Activated CD8-positive, alpha-beta memory T cell treated with anti-CD3 and anti-CD28 coated beads, Interleukin-2, amount 10 ng/mL, durations not matched to agents 7 days and 5 days (primary cell): ENCODE results near the gene TMEM89. TPM values are rescaled to one million over a fixed set of nuclear protein-coding genes. Genes with fewer than 3 reads are reported as not detected.
A peak's percentile ranks its signal among the peaks of the same experiment; 100 is the strongest.

Experiments
- ATAC-seq: fragments of 150-1000 bp; cut with Tn5 transposase; one replicate; pipeline ENCODE4 v1.10.0; 2021; ENCODE audit warnings: moderate library complexity
- CTCF ChIA-PET: fragments of 350-600 bp; sonication (Branson Sonifier 250); formaldehyde crosslinking; loops from one replicate; lab custom pipeline; 2021; ENCODE audit warnings: antibody characterized with exemption; lab: Charles Lee
- DNase-seq: peaks from one replicate; pipeline ENCODE4 v3.0.0-alpha.2; 2020
- H3K27ac Mint-ChIP-seq: one replicate; pipeline ENCODE4 v1.8.0; 2021; ENCODE audit warnings: mild to moderate bottlenecking, mixed read lengths
- H3K27me3 Mint-ChIP-seq: one replicate; pipeline ENCODE4 v1.8.0; 2021; ENCODE audit warnings: mixed read lengths
- H3K36me3 Mint-ChIP-seq: one replicate; pipeline ENCODE4 v1.8.0; 2021; ENCODE audit warnings: mild to moderate bottlenecking, mixed read lengths
- H3K4me1 Mint-ChIP-seq: one replicate; pipeline ENCODE4 v1.8.0; 2021; ENCODE audit warnings: mixed read lengths
- H3K4me3 Mint-ChIP-seq: one replicate; pipeline ENCODE4 v1.8.0; 2021; ENCODE audit warnings: mild to moderate bottlenecking, moderate library complexity, mixed read lengths
- H3K9me3 Mint-ChIP-seq: one replicate; pipeline ENCODE4 v1.8.0; 2022; ENCODE audit warnings: low read depth, mixed read lengths
- total RNA-seq, 2 experiments: library from RNA; stranded (reverse); gene quantifications; one replicate each; pipeline ENCODE4 v1.2.3, GENCODE V29; 2021

TMEM89 gene
- total RNA-seq, result under 1 TPM in 1 of 2 experiments, not detected in 1; 0.73 TPM

- H3K4me3 Mint-ChIP-seq, result no peak within 1 kb of the TSS
- peaks cover 17% of the 10 kb centered on the region for H3K36me3 Mint-ChIP-seq
- no peak for DNase-seq
- ATAC-seq, result no peak
- peaks cover 5% of the 10 kb centered on the region for H3K4me1 Mint-ChIP-seq
- H3K9me3 Mint-ChIP-seq, result no peaks in the 10 kb centered on the region
- H3K27ac Mint-ChIP-seq, result no peak within 1 kb of the TSS
- CTCF ChIA-PET, result interaction anchor here (0.7 kb wide), 1 partner anchor 13 kb away, joined by 3 read pairs; no protein-coding TSS in a partner anchor
- no peaks in the 10 kb centered on the region for H3K27me3 Mint-ChIP-seq
These were observed at the start of gene TMEM89 for GRCh38 chr3:48621461-48621869. TSS of gene TMEM89 (minus strand) at chr3:48621769. CDS start at chr3:48621756, 13 bp downstream.

DNA sequence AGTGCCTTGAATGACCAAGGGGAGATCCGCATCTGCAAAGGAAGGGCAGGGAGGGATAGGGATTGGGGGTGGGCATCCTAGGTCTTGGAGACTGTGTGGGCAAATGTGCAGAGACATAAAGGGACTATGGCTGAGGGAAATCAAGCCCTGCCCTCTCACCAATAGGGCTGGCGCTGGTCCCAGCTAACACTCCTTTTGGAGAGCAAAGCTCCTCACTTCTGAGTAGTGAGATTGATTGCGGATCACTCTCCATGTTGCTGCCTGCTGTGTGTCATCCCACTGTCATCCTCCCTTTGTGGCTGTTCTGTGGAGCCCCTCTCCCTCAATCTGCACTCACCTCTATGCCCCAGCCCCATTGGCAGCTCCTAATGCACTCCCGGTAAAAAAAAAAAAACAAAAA lies 43.4 kb upstream of the TMEM89 start:
- H3K27me3 Mint-ChIP-seq, result peaks cover 14% of the 10 kb centered on the region
- no peak overlapping the region for H3K4me3 Mint-ChIP-seq
- H3K9me3 Mint-ChIP-seq, result no peaks in the 10 kb centered on the region
- H3K27ac Mint-ChIP-seq, result no peak overlapping the region
- H3K36me3 Mint-ChIP-seq, result peaks cover 6% of the 10 kb centered on the region
- peaks cover 19% of the 10 kb centered on the region for H3K4me1 Mint-ChIP-seq
- ATAC-seq, result no peak
- DNase-seq, result no peak
- CTCF ChIA-PET, result interaction anchor here (0.6 to 1.9 kb wide), 7 partner anchors 17 to 175 kb away, joined by 3 to 9 read pairs (median 3); partner anchors contain the start of gene IP6K2

- DNase-seq, result no peak
- Mint-ChIP-seq H3K4me3 (peak overlapping the region; percentile 89), H3K27me3 (peaks cover 14% of the 10 kb centered on the region), H3K9me3 (no peaks in the 10 kb centered on the region), H3K4me1 (peaks cover 19% of the 10 kb centered on the region), H3K27ac (no peak overlapping the region), H3K36me3 (peaks cover 5% of the 10 kb centered on the region)
- CTCF ChIA-PET, result interaction anchor here (0.6 to 3.8 kb wide), 11 partner anchors 9 to 234 kb away, joined by 3 to 19 read pairs (median 4); partner anchors contain the start of genes IP6K2, NCKIPSD, SLC25A20 and SLC26A6
- no peak for ATAC-seq
These were observed 42.7 kb upstream of the TMEM89 start for GRCh38 chr3:48664313-48664644.

GRCh38 chr3:48663489-48664312 lies 42.1 kb upstream of the TMEM89 start:
- peak overlapping the region; percentile 93 for H3K27ac Mint-ChIP-seq
- H3K4me3 Mint-ChIP-seq, result peak overlapping the region; percentile 89
- peaks cover 19% of the 10 kb centered on the region for H3K4me1 Mint-ChIP-seq
- DNase-seq (peak; percentile 98), ATAC-seq (peak; percentile 92)
- no peaks in the 10 kb centered on the region for H3K9me3 Mint-ChIP-seq
- peaks cover 14% of the 10 kb centered on the region for H3K27me3 Mint-ChIP-seq
- CTCF ChIA-PET, result interaction anchor here (0.6 to 3.8 kb wide), 15 partner anchors 10 to 358 kb away, joined by 3 to 19 read pairs (median 4); partner anchors contain the start of genes IP6K2, NCKIPSD, NDUFAF3 and SLC25A20
- peaks cover 5% of the 10 kb centered on the region for H3K36me3 Mint-ChIP-seq

DNA sequence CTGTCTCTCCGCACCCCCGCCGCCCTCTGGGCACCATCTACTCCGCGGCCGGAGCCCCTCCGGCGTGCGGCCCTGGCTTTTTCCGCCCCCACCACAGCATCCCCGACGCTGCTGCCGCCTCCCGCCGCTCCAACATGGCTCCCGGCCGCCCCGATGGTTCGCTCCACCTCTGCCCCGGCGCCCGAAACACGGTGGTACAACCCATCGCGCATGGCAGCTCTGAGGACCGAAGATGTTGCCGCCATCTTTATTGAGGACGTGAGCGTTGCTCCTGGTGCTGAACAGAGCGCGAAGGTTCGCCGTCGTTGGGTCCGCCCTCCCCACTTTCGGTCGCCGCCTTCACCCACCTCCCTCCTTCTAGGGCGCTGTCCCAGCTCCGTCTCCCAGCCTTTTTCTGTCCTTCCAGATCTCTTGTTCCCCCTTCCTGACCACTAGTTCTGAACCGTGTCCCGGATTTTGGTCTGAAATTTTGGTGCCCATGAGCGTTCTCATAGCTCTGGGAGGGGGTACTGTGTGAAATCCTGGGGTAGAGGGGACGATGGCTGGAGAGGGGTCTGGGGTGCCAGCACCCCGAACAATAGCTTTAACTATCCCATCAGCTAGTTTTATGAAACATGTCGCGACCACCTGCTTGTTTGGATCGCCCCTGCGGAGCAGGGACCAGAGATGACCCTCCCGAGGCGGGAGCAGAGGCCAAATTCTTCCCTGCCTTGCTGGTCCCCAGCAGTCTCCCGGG lies 41.4 kb upstream of the TMEM89 start, which contains the start of gene CELSR3:
CELSR3 (minus strand) TSS at position 134 of the 736 bp plus-strand sequence. CDS start 252 bp downstream, outside the sequence.
- DNase-seq (peak; percentile 84), ATAC-seq (peak; percentile 41)
- no peaks in the 10 kb centered on the region for H3K9me3 Mint-ChIP-seq
- CTCF ChIA-PET, result interaction anchor here (0.7 to 3.8 kb wide), 10 partner anchors 11 to 358 kb away, joined by 3 to 19 read pairs (median 4); partner anchors contain the start of genes IP6K2, NCKIPSD, NDUFAF3 and SLC26A6
- H3K36me3 Mint-ChIP-seq, result peaks cover 3% of the 10 kb centered on the region
- H3K27me3 Mint-ChIP-seq, result peaks cover 14% of the 10 kb centered on the region
- H3K4me3 Mint-ChIP-seq, result peak within 1 kb of the TSS; percentile 89
- H3K4me1 Mint-ChIP-seq, result peaks cover 20% of the 10 kb centered on the region
- peak within 1 kb of the TSS; percentile 93 for H3K27ac Mint-ChIP-seq

- H3K27ac Mint-ChIP-seq, result no peak overlapping the region
- peak overlapping the region; percentile 89 for H3K4me3 Mint-ChIP-seq
- ATAC-seq, result no peak
- no peaks in the 10 kb centered on the region for H3K9me3 Mint-ChIP-seq
- peaks cover 27% of the 10 kb centered on the region for H3K4me1 Mint-ChIP-seq
- CTCF ChIA-PET, result interaction anchor here (0.8 to 3.8 kb wide), 6 partner anchors 22 to 362 kb away, joined by 3 to 19 read pairs (median 4); partner anchors contain the start of genes NCKIPSD and SLC26A6
- peaks cover 14% of the 10 kb centered on the region for H3K27me3 Mint-ChIP-seq
- H3K36me3 Mint-ChIP-seq, result peaks cover 3% of the 10 kb centered on the region
- DNase-seq, result no peak
These were observed 40.7 kb upstream of the TMEM89 start for GRCh38 chr3:48662145-48662752.

GRCh38 chr3:48661501-48662144 lies 40.1 kb upstream of the TMEM89 start:
- peak overlapping the region; percentile 49 for H3K4me3 Mint-ChIP-seq
- DNase-seq (peak; percentile 82), ATAC-seq (peak; percentile 9)
- H3K36me3 Mint-ChIP-seq, result peaks cover 3% of the 10 kb centered on the region
- CTCF ChIA-PET, result interaction anchor here (0.8 to 3.8 kb wide), 4 partner anchors 25 to 361 kb away, joined by 3 to 19 read pairs (median 9); partner anchors contain the start of genes NCKIPSD and SLC26A6
- no peak overlapping the region for H3K27ac Mint-ChIP-seq
- H3K4me1 Mint-ChIP-seq, result peaks cover 33% of the 10 kb centered on the region
- peaks cover 14% of the 10 kb centered on the region for H3K27me3 Mint-ChIP-seq
- no peaks in the 10 kb centered on the region for H3K9me3 Mint-ChIP-seq

GRCh38 chr3:48660800-48661400 lies 39.3 kb upstream of the TMEM89 start:
- Mint-ChIP-seq H3K27ac (no peak overlapping the region), H3K36me3 (peaks cover 1% of the 10 kb centered on the region), H3K4me3 (no peak overlapping the region), H3K4me1 (peaks cover 35% of the 10 kb centered on the region), H3K9me3 (no peaks in the 10 kb centered on the region), H3K27me3 (peaks cover 14% of the 10 kb centered on the region)
- CTCF ChIA-PET, result interaction anchor here (3.8 kb wide), 1 partner anchor 26 kb away, joined by 19 read pairs; the partner anchor contains the start of gene SLC26A6
- DNase-seq (no peak), ATAC-seq (no peak)

GRCh38 chr3:48656841-48657281 lies 35.3 kb upstream of the TMEM89 start:
- H3K27ac Mint-ChIP-seq, result peak overlapping the region; percentile 90
- DNase-seq (peak; percentile 76), ATAC-seq (peak; percentile 18)
- CTCF ChIA-PET, result interaction anchor here (1.0 to 2.0 kb wide), 9 partner anchors 22 to 221 kb away, joined by 3 to 11 read pairs (median 4); partner anchors contain the start of genes NCKIPSD, PFKFB4 and SLC26A6
- peaks cover 7% of the 10 kb centered on the region for H3K36me3 Mint-ChIP-seq
- H3K4me1 Mint-ChIP-seq, result peaks cover 34% of the 10 kb centered on the region
- peaks cover 4% of the 10 kb centered on the region for H3K27me3 Mint-ChIP-seq
- peak overlapping the region; percentile 75 for H3K4me3 Mint-ChIP-seq
- H3K9me3 Mint-ChIP-seq, result no peaks in the 10 kb centered on the region

DNA sequence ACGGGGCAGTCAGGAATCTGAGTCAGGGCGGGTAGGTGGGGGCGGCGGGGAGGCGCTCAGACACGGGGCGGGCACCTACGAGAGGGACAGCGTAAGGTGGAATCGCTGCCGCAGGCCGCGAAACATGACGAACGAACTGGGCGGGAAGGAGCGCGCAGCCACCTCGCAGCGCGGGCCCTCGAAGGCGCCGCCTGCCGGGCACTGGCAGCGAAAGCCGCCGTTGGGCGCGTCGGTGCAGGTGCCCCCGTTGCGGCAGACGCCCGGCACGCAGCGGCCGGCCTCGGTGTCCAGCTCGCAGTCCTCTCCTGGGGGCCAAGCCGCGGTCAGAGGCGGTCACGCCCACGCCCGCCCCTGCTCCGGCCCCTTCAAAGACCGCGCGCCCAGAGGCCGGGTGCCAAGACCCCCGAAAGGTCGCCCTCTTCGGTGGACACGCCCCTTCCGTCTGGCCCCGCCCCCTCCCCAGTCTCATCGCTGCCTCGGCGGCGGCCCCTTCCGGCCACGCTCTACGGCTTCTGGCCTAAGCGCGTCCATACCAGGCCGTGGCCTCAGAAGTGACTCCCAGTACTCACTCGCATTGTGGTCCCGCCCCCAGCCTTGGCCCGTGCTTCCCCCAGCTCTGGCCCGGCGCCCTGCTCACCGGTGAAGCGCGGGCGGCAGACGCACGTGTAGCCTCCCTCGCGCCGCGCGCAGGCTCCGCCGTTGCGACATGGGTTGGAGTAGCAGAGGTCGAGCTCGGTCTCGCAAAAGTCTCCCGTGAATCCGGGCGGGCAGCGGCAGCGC lies 34.7 kb upstream of the TMEM89 start:
- peaks cover 7% of the 10 kb centered on the region for H3K36me3 Mint-ChIP-seq
- no peaks in the 10 kb centered on the region for H3K27me3 Mint-ChIP-seq
- peak; percentile 82 for ATAC-seq
- DNase-seq, result peak; percentile 92
- peaks cover 31% of the 10 kb centered on the region for H3K4me1 Mint-ChIP-seq
- CTCF ChIA-PET, result interaction anchor here (1.0 to 2.0 kb wide), 10 partner anchors 21 to 220 kb away, joined by 3 to 11 read pairs (median 4); partner anchors contain the start of genes NCKIPSD, PFKFB4 and SLC26A6
- H3K9me3 Mint-ChIP-seq, result no peaks in the 10 kb centered on the region
- H3K4me3 Mint-ChIP-seq, result peak overlapping the region; percentile 75
- H3K27ac Mint-ChIP-seq, result peak overlapping the region; percentile 90

DNA sequence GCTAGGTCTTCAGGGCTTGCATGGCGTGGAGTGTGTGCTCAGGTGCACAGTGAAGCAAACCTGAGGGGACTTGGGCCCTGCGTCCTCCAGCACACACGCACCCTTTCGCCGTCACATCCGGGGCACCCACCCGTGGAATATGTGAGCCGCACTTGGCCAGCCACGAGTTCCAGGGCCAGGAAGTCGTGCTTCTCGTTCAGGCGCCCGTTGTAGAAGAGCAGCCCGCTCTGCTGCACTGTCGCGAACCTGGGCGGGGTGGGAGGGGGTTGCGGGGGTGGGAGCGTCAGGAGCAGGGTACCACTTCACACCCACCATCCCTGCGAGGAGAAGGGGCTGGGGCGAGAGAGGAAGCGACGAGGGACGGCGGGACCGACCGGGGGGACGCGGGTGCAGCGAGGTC lies 34.0 kb upstream of the TMEM89 start:
- no peaks in the 10 kb centered on the region for H3K9me3 Mint-ChIP-seq
- DNase-seq (peak; percentile 86), ATAC-seq (peak; percentile 47)

More for the DNA sequence above, 34.0 kb upstream of the TMEM89 start:
- Mint-ChIP-seq H3K36me3 (peaks cover 7% of the 10 kb centered on the region), H3K4me3 (peak overlapping the region; percentile 75), H3K4me1 (peaks cover 28% of the 10 kb centered on the region), H3K27me3 (no peaks in the 10 kb centered on the region), H3K27ac (peak overlapping the region; percentile 87)
- CTCF ChIA-PET, result interaction anchor here (1.3 to 2.0 kb wide), 3 partner anchors 20 to 220 kb away, joined by 4 to 7 read pairs (median 5); partner anchors contain the start of genes PFKFB4 and SLC26A6
